K562 (cell line): Measurements from ENCODE around the gene DDIT3. TPM values are rescaled to one million over a fixed set of nuclear protein-coding genes. Genes with fewer than 3 reads are reported as not detected.
A peak's percentile ranks its signal among the peaks of the same experiment; 100 is the strongest.

Source experiments
- CBX3 ChIP-seq, 2 experiments: IDR thresholded peaks; 1 replicate in 1 of 2; 2 replicates in 1 of 2; pipeline ENCODE4 v1.6.1; 2012; ENCODE audit warnings: inconsistent platforms in 2 of 2, low read length in 2 of 2, borderline replicate concordance in 1 of 2, control low read depth in 1 of 2
- CEBPG ChIP-seq, 3 experiments: fragments of 200-800 bp in 1 of 3; sonication (Bioruptor generic) in 1 of 3; sonication (generic) in 1 of 3; formaldehyde crosslinking in 1 of 3; IDR thresholded peaks in 2 of 3; conservative IDR thresholded peaks in 1 of 3; 2 replicates each; pipeline versions ENCODE4 v1.6.1 to v1.8.0; 2016 to 2022; ENCODE audit warnings: missing compliant biosample characterization in 2 of 3, missing genetic modification characterization in 2 of 3, mild to moderate bottlenecking in 1 of 3, missing genetic modification reagents in 1 of 3
- CHD1 ChIP-seq: fragments of 200-600 bp; sonication (generic); IDR thresholded peaks from one replicate; pipeline ENCODE4 v1.6.1; 2012; ENCODE audit warnings: mild to moderate bottlenecking, moderate library complexity, low read length, inconsistent platforms
- DIDO1 ChIP-seq: fragments of 450-650 bp; IDR thresholded peaks from 2 replicates; pipeline ENCODE4 v1.6.1; 2016; ENCODE audit warnings: low read depth, missing biosample characterization, missing genetic modification characterization
- FOXK2 ChIP-seq, 2 experiments: fragments of 450-650 bp; IDR thresholded peaks in 1 of 2; conservative IDR thresholded peaks in 1 of 2; 2 replicates each; pipeline ENCODE4 v1.6.1; 2016; ENCODE audit warnings: low read depth in 2 of 2, mild to moderate bottlenecking in 1 of 2
- HNRNPLL ChIP-seq: fragments of 200-400 bp; formaldehyde crosslinking; IDR thresholded peaks from 2 replicates; pipeline ENCODE4 v1.6.1; 2017; ENCODE audit warnings: low read length, low read depth, mild to moderate bottlenecking; ENCODE audit not compliant: poor library complexity, severe bottlenecking
- PYGO2 ChIP-seq: fragments of 450-650 bp; IDR thresholded peaks from 2 replicates; pipeline ENCODE4 v1.6.1; 2016; ENCODE audit warnings: mild to moderate bottlenecking, missing genetic modification characterization, moderate library complexity, missing compliant biosample characterization
- SP2 ChIP-seq: IDR thresholded peaks from 2 replicates; pipeline ENCODE4 v1.6.1; 2011; ENCODE audit warnings: mild to moderate bottlenecking, low read depth, low read length, moderate library complexity; ENCODE audit not compliant: poor library complexity, severe bottlenecking; ENCODE audit errors: extremely low read depth
- SREBF1 ChIP-seq: fragments of 150-350 bp; IDR thresholded peaks from 2 replicates; pipeline ENCODE4 v1.6.1; 2014; ENCODE audit warnings: antibody characterized with exemption, low read depth, low read length, borderline replicate concordance
- ZNF165 ChIP-seq: fragments of 250-450 bp; sonication (Bioruptor Pico); IDR thresholded peaks from 2 replicates; pipeline ENCODE4 v1.4.0; 2020; ENCODE audit warnings: borderline replicate concordance
- ZNF586 ChIP-seq: fragments of 450-650 bp; formaldehyde crosslinking; conservative IDR thresholded peaks from 2 replicates; pipeline ENCODE4 v1.4.0; 2020; ENCODE audit warnings: mild to moderate bottlenecking, moderate library complexity
- ZNF609 ChIP-seq: sonication (generic); formaldehyde crosslinking; IDR thresholded peaks from 2 replicates; pipeline ENCODE4 v1.8.1; 2023; ENCODE audit warnings: missing genetic modification reagents, mild to moderate bottlenecking, borderline replicate concordance
- ZNF655 ChIP-seq: fragments of 250-450 bp; sonication (Bioruptor Pico); IDR thresholded peaks from 2 replicates; pipeline ENCODE4 v1.5.0; 2021
- polyA plus RNA-seq, 8 experiments: library from polyadenylated mRNA; depleted of rRNA in 4 of 8; stranded (reverse) in 5 of 8; unstranded in 3 of 8; fragments of >200 nt; fragmentation: Nextera tagmentation in 2 of 8; fragmentation: Illumina TruSeq in 1 of 8; extraction: Ambion mirVana in 2 of 8; extraction: Trizol in 1 of 8; gene quantifications; 2 replicates each; pipeline versions ENCODE4 v1.2.1 to v1.2.3, GENCODE V29; 2011 to 2014; ENCODE audit warnings: inconsistent platforms in 1 of 8, missing spikeins in 1 of 8
- total RNA-seq, 7 experiments: library from RNA; depleted of rRNA in 6 of 7; stranded (reverse); fragments of >200 nt in 6 of 7; fragmentation: Illumina TruSeq in 2 of 7; extraction: Trizol in 2 of 7; gene quantifications; 2 replicates each; pipeline versions ENCODE4 v1.2.1 to v1.2.3, GENCODE V29; 2011 to 2021; ENCODE audit warnings: low replicate concordance in 1 of 7
- TF ChIP-seq, protein P1 (sequence below): fragments of 250-450 bp; sonication (Bioruptor Pico); IDR thresholded peaks from 2 replicates; pipeline ENCODE4 v1.4.0; 2020; ENCODE audit warnings: mild to moderate bottlenecking, moderate library complexity
- TF ChIP-seq, protein P2 (sequence below): sonication (generic); formaldehyde crosslinking; IDR thresholded peaks from 2 replicates; pipeline ENCODE4 v1.8.0; 2022; ENCODE audit warnings: mild to moderate bottlenecking, missing genetic modification reagents

The DDIT3 gene
- total and polyA plus RNA-seq, 9 of the 15 experiments (the other 6 are each of a cell fraction or from before 2014, with no cell fraction given): 59.1 to 272 (median 89.9) TPM

DNA sequence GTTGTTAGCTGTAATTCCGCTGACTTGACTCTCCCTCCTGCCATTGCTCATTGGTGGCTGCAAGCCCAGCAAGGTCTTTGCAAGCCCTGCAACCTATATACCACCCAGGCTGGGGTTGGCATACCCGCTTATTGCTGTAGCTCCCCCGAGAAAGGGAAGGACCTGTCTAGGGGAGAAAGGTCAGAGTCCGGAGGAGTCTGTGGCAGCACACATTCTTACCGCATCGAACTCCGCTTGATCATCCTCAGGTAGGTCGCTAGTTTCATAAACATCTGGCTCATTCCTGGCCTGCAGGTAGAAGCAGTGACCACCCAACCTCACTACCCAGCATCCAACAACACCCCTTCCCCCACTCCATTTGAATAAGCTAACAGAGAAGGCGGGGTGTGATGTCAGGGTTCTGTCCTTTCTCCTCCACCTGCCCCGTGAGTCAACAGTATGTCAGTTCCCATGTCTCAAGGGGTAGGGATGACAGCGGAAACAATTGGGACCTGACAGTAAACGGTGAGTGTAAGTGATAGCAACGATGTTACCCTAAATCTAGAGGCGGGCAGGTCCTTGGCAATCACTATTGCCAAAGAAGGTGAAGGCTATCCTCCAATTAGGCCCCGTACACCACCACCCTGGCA lies 25.6 kb upstream of the DDIT3 start (continued):
- TF ChIP-seq ZNF609 (CRISPR knock-in tag) (no peak), FOXK2 (conservative IDR thresholded peaks at IDR 0.05 in 1 of 2, IDR thresholded peaks at IDR 0.05 in 1 of 2; ENCODE audit: low read depth in 2 of 2) (no peak; a peak in 1 of 4 replicates), DIDO1 (no peak), ZNF165 (CRISPR knock-in tag) (no peak), CEBPG (CRISPR knock-in tag; IDR thresholded peaks at IDR 0.05) (no peak), CEBPG (tag; conservative IDR thresholded peaks at IDR 0.05 in 1 of 2, IDR thresholded peaks at IDR 0.05 in 1 of 2) (no peak), SP2 (no peak), ZNF655 (CRISPR knock-in tag) (no peak), PYGO2 (tag) (no peak), HNRNPLL (no peak), CBX3 (IDR thresholded peaks at IDR 0.05; ENCODE audit: borderline replicate concordance in 1 of 2, low read length in 2 of 2) (peak in 1 of 2 experiments; percentile 22; a peak in 1 of 3 replicates), CHD1 (no peak), SREBF1 (no peak), ZNF586 (CRISPR knock-in tag) (no peak)
- TF ChIP-seq, protein P1, sequence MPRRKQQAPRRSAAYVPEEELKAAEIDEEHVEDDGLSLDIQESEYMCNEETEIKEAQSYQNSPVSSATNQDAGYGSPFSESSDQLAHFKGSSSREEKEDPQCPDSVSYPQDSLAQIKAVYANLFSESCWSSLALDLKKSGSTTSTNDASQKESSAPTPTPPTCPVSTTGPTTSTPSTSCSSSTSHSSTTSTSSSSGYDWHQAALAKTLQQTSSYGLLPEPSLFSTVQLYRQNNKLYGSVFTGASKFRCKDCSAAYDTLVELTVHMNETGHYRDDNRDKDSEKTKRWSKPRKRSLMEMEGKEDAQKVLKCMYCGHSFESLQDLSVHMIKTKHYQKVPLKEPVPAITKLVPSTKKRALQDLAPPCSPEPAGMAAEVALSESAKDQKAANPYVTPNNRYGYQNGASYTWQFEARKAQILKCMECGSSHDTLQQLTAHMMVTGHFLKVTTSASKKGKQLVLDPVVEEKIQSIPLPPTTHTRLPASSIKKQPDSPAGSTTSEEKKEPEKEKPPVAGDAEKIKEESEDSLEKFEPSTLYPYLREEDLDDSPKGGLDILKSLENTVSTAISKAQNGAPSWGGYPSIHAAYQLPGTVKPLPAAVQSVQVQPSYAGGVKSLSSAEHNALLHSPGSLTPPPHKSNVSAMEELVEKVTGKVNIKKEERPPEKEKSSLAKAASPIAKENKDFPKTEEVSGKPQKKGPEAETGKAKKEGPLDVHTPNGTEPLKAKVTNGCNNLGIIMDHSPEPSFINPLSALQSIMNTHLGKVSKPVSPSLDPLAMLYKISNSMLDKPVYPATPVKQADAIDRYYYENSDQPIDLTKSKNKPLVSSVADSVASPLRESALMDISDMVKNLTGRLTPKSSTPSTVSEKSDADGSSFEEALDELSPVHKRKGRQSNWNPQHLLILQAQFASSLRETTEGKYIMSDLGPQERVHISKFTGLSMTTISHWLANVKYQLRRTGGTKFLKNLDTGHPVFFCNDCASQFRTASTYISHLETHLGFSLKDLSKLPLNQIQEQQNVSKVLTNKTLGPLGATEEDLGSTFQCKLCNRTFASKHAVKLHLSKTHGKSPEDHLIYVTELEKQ (CRISPR knock-in tag): no peak
- TF ChIP-seq, protein P2, sequence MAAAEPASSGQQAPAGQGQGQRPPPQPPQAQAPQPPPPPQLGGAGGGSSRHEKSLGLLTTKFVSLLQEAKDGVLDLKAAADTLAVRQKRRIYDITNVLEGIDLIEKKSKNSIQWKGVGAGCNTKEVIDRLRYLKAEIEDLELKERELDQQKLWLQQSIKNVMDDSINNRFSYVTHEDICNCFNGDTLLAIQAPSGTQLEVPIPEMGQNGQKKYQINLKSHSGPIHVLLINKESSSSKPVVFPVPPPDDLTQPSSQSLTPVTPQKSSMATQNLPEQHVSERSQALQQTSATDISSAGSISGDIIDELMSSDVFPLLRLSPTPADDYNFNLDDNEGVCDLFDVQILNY (CRISPR knock-in tag): no peak
